EH (cell line): ENCODE results near the gene IRF2.

Experiments used
- DNase-seq: peaks from one replicate; pipeline ENCODE4 v3.0.0-alpha.2; 2015; ENCODE audit warnings: low read depth

IRF2 gene

GRCh38 chr4:184368290-184368689 lies 106.1 kb downstream of the IRF2 start:
- no peak for DNase-seq

GRCh38 chr4:184364100-184364921 lies 110.0 kb downstream of the IRF2 start:
- no peak for DNase-seq

DNA sequence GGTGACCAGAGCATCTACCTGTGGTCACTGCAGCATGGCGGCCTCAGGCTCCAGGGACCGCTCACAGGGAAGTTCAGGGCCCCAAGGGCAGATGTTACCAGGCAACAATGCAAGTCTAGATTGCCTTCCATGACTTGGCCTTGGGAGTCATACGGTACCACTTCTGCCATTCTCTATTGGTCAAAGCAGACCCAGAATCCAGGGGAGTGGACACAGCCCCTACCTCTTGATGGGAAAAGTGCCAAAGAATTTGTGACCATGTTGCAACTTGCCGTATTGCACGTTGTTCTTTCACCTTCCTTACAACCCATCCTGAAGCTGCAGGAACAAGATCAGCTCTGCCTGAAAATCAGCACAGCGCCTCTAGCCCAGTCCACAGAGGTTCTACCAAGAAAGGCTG lies 111.1 kb downstream of the IRF2 start:
- DNase-seq = no peak

DNA sequence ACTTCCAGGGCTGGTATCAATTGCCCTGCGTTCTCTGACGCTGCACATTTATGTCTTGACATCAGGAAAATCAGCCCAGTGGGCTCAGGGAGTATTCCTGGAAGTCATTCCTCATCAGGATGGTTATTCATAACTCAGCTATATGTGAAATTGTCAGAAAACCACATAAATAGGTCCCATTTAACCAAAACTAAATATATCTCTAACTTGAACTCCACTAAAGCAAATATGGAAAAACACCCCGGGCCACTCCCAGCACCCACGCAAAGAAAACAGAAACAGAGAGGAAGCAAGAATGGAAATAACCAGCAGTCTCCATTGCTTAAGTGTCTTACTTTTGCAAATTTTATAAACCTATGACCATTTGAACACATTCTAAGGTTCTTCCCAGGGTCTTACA lies 112.0 kb downstream of the IRF2 start:
- peak; percentile 46 for DNase-seq

DNA sequence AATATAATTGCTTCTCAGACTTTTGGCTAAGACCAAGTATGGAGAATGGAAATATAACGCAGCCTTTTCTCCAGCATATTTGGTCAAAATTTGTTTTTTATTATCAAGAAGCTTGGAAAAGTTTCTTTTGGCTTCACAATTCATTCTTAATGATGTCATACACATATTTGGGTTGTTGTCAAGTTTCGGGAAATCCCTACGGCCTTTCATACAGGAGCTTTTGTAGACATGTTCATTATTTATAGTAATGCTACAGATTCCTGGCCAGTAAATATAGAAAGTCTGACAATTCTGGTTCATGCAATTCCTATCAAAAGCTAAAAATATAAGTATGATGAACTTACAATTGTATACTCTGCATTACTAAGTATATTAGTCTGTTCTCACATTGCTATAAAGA lies 112.9 kb downstream of the IRF2 start:
- DNase-seq = no peak

DNA sequence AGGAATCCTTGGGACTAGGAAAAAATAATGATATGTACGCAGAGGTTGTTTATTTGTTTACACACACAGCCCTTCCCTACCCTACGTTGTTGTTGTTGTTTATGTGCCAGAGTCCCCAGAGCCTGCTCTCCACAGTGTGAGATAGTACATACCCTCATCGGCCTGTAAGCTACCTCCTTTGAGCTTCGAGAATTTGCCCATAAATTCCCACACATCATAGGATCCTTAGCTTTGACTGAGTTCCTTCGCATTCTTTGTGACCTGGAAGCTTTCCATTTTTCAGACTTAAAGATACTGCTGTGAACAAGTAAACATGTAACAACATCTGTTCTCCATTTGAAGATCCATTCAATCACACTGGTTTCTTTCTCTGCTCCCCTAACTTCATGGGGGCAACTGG lies 114.5 kb downstream of the IRF2 start:
- peak; percentile 29 for DNase-seq

- no peak for DNase-seq
These were observed 115.7 kb downstream of the IRF2 start for GRCh38 chr4:184358521-184359232.

- no peak for DNase-seq
These were observed 116.6 kb downstream of the IRF2 start for GRCh38 chr4:184357772-184358171.

- no peak for DNase-seq
These were observed 117.2 kb downstream of the IRF2 start for GRCh38 chr4:184357165-184357564.

- DNase-seq = no peak
These were observed 118.0 kb downstream of the IRF2 start for GRCh38 chr4:184356366-184356765.

DNA sequence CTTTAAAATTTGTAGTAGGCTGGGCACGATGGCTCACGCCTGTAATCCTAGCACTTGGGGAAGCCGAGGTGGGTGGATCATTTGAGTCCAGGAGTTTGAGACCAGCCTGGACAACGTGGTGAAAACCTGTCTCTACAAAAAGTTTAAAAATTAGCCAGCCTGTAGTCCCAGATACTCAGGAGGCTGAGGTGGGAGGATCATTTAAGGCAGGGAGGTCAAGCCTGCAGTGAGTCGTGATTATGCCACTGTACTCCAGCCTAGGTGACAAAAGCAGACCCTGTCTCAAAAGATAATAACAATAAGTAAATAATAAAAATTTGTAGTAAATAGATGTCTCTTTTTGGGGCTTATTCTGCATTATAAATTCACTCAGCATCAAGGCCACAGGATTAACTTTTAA lies 118.5 kb downstream of the IRF2 start:
- DNase-seq = no peak

- peak; percentile 93 for DNase-seq
These were observed 119.2 kb downstream of the IRF2 start for GRCh38 chr4:184355111-184355604.

GRCh38 chr4:184352891-184353290 lies 121.5 kb downstream of the IRF2 start:
- DNase-seq = no peak

GRCh38 chr4:184351560-184352451 lies 122.5 kb downstream of the IRF2 start:
- DNase-seq = no peak

- DNase-seq = no peak
These were observed 123.4 kb downstream of the IRF2 start for GRCh38 chr4:184350964-184351363.

GRCh38 chr4:184350213-184350817 lies 124.0 kb downstream of the IRF2 start:
- no peak for DNase-seq

GRCh38 chr4:184349283-184350039 lies 124.9 kb downstream of the IRF2 start:
- no peak for DNase-seq

DNA sequence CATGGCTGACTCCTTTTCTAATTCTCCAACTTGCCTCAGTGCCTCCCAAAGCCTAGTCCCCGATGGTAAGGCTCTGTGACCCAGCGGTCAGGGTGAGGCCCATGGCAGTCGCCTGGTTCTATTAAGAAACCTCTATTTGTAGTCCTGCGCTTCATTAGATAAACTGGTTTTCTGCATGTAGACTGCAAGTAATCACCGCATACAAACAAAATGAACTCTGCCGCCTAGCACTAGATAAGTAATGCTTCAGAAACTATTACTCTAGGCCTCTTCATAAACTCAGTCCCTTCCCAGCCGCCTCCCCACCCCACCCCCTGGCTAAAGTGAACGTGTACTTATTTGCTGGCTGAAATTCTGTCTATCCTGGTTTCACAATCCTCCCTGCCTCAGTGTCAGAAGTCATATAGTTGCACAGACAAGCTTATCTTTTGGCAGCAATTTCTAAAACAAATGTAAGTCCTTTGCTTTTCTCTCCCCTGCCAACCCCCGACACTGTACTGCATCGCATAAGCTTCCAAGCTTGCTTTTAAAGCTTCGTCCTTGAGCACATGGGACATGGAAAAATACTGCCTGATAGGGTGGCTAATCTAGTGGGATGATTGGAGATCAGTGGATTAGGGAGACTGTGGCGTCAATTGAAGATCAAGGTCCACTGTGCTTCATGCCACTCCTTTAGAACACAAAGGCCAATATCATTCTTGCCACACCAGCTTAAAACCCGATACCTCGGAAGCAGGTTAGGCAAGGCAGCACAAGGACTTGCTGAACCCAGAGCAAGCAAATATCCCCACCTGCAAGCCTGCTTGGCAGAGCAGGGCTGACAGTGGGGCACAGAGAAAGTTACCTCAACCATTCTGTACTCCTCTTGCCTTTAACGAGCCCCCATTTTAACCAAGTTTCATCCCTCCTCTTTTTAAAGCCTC lies 125.8 kb downstream of the IRF2 start:
- no peak for DNase-seq

GRCh38 chr4:184347251-184348239 lies 126.8 kb downstream of the IRF2 start:
- peak; percentile 34 for DNase-seq
